Osteoblast (primary cell): ENCODE measurements around the gene NPBWR2. TPM values are rescaled to one million over a fixed set of nuclear protein-coding genes. Genes with fewer than 3 reads are reported as not detected.

Experiments
- DNase-seq: peaks from one replicate; pipeline ENCODE4 v3.0.0; 2011; ENCODE audit warnings: low spot score, mixed read lengths; ENCODE audit not compliant: insufficient read length; ENCODE audit errors: missing footprints
- H2AFZ ChIP-seq: 2 replicates; pipeline ENCODE4 v1.6.0; 2011; ENCODE audit warnings: mild to moderate bottlenecking, low read length
- H3K27ac ChIP-seq: 2 replicates; pipeline ENCODE4 v1.5.1; 2011; ENCODE audit warnings: mild to moderate bottlenecking, low read depth, low read length, moderate library complexity
- H3K27me3 ChIP-seq: 2 replicates; pipeline ENCODE4 v1.6.0; 2012; ENCODE audit warnings: mild to moderate bottlenecking, control low read depth, inconsistent platforms, low read length, moderate library complexity; ENCODE audit not compliant: insufficient read depth
- H3K36me3 ChIP-seq: 2 replicates; pipeline ENCODE4 v1.5.1; 2011; ENCODE audit warnings: mild to moderate bottlenecking, low read length, control low read depth, moderate library complexity; ENCODE audit not compliant: insufficient read depth
- H3K4me1 ChIP-seq: 2 replicates; pipeline ENCODE4 v1.5.1; 2011; ENCODE audit warnings: mild to moderate bottlenecking, low read length, control low read depth, moderate library complexity; ENCODE audit not compliant: insufficient read depth
- H3K4me2 ChIP-seq: 2 replicates; pipeline ENCODE4 v1.6.0; 2011; ENCODE audit warnings: mild to moderate bottlenecking, low read length; ENCODE audit not compliant: insufficient read depth
- H3K4me3 ChIP-seq: fragments of 200-600 bp; sonication (generic); 3 replicates; pipeline ENCODE4 v1.5.1; 2012; ENCODE audit warnings: mild to moderate bottlenecking, low read length, inconsistent platforms; ENCODE audit not compliant: insufficient read depth
- H3K79me2 ChIP-seq: 2 replicates; pipeline ENCODE4 v1.6.0; 2012; ENCODE audit warnings: mild to moderate bottlenecking, low read length, control low read depth, inconsistent platforms; ENCODE audit not compliant: insufficient read depth
- H3K9me3 ChIP-seq: 2 replicates; pipeline ENCODE4 v1.5.1; 2011; ENCODE audit warnings: low read depth, low read length, control low read depth
- H4K20me1 ChIP-seq: 2 replicates; pipeline ENCODE4 v1.6.0; 2012; ENCODE audit warnings: mild to moderate bottlenecking, low read length, control low read depth; ENCODE audit not compliant: insufficient read depth
- total RNA-seq: library from RNA; depleted of rRNA; stranded (reverse); fragments of >200 nt; gene quantifications from 2 replicates; pipeline ENCODE4 v1.2.3, GENCODE V29; 2012
- TF ChIP-seq, protein P1 (sequence below): IDR thresholded peaks from 2 replicates; pipeline ENCODE4 v1.5.1; 2011; ENCODE audit warnings: mild to moderate bottlenecking, low read depth, low read length, moderate library complexity; ENCODE audit errors: extremely low read depth

Gene NPBWR2
- total RNA-seq, 1 donor, result not detected

DNA sequence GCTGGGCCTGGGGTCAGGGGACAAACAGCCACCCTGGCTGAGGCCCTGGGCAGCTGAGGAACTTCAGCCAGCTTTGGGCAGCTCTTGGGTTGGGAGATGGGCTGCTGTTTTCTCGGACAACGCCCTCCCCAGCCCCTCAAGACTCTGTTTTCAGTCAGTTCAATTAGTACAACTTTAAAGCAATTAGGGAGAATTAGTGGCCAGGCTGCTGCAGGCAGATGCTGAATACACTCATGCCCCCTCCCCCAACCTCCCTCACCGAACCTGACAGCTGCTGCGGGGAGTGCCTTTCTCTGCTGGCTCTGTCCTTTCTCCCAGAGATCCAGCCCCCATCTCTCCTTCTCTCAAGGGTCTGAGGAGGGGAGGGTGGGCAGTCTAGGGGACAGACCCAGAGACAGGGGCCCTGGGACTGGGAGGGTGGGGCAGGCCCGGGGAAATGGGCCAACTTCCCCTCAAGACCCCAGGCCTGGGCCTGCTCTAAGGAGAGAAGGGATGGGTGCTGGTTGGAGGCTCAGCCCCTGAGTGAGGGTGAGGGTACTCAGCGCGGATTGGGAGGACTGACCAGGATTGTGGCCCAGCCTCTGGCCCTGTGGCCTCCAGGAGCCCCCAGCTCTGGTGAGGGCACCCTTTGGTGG lies 39.1 kb upstream of the NPBWR2 start:
- H3K79me2 ChIP-seq, result no peaks in the 10 kb centered on the region
- TF ChIP-seq, protein P1, sequence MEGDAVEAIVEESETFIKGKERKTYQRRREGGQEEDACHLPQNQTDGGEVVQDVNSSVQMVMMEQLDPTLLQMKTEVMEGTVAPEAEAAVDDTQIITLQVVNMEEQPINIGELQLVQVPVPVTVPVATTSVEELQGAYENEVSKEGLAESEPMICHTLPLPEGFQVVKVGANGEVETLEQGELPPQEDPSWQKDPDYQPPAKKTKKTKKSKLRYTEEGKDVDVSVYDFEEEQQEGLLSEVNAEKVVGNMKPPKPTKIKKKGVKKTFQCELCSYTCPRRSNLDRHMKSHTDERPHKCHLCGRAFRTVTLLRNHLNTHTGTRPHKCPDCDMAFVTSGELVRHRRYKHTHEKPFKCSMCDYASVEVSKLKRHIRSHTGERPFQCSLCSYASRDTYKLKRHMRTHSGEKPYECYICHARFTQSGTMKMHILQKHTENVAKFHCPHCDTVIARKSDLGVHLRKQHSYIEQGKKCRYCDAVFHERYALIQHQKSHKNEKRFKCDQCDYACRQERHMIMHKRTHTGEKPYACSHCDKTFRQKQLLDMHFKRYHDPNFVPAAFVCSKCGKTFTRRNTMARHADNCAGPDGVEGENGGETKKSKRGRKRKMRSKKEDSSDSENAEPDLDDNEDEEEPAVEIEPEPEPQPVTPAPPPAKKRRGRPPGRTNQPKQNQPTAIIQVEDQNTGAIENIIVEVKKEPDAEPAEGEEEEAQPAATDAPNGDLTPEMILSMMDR, result no peak
- no peaks in the 10 kb centered on the region for H3K4me1 ChIP-seq
- no peak overlapping the region for H3K27ac ChIP-seq
- H3K4me3 ChIP-seq, result no peak overlapping the region
- H3K36me3 ChIP-seq, result no peaks in the 10 kb centered on the region
- H2AFZ ChIP-seq, result no peak overlapping the region
- DNase-seq, result peak; percentile 69
- peaks cover 6% of the 10 kb centered on the region for H3K27me3 ChIP-seq
- H3K9me3 ChIP-seq, result peaks cover 7% of the 10 kb centered on the region
- H4K20me1 ChIP-seq, result peaks cover 4% of the 10 kb centered on the region
- no peak overlapping the region for H3K4me2 ChIP-seq

DNA sequence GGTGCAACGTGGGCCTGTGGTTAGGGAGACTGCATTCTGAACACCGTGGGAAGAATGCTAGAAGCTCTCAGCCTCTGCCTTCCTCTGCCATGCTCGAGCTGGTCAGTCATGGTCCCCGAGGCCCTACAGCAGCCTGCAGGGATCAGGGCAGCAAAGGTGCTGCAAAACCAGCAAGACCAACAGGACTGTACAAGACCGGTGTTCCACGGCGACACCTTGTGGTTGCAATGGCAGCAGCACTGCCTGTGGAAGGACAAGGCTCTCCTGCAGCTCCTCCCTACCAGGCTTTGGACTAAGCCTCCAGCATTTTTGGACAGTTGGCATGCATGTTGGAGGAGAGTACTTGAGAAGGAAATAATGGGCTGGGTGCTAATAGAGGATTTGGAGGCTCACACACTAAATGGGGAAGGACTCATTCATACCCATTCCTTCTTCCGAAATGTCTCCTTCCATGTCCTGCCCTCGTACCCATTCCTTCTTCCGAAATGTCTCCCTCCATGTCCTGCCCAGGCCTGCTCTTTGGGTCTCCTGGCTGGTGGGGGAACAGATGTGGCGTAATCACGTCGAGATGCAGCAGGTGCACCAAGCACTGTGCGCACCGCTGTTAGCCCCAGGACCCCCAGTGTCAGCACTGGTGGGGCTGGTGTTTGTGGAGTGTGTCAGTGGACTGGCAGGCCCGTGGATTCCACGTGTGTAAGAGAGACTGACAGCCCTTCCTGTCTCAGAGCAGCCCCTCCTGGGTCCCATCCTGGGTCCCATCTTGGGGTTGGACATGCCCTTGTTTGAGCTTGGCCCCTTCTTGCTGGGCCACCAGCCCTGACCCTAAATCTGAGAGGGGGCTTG lies 38.3 kb upstream of the NPBWR2 start:
- H3K36me3 ChIP-seq, result no peaks in the 10 kb centered on the region
- no peak overlapping the region for H2AFZ ChIP-seq
- H3K4me1 ChIP-seq, result no peaks in the 10 kb centered on the region

DNA sequence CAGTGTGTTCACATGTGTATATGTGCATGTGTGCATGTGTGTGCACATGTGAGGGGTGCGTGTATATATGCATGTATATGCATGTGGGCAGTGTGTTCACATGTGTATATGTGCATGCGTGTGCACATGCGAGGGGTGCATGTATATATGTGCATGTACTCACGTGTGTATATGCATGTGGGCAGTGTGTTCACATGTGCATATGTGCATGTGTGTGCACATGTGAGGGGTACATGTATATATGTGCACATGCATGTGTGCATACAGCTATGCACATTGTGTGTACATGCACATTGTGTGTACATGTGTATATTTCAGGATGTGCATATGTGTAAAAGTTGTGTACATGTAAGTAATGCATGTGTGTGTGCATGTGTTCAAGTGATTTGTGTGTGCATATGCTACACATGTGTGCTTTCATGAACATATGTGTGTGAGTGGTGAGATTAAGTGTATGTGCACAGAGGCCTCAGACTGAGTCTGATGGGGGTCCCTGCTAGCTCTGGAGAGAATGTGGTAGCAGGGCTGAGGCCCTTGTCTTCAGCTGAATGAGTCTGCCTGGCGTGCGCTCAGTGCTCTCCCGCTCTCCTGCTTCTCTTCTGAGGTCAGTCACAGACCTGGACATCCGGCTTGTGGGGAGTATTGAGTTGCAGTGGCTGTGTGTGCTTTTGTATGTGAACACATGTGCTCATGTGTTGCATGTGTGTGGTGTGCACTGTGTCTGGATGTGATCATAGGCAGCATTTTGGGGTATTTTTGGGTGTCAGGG lies 37.0 kb upstream of the NPBWR2 start:
- no peaks in the 10 kb centered on the region for H3K36me3 ChIP-seq
- peak; percentile 21 for DNase-seq
- TF ChIP-seq, protein P1, result no peak
- H2AFZ ChIP-seq, result no peak overlapping the region
- no peaks in the 10 kb centered on the region for H4K20me1 ChIP-seq
- peaks cover 7% of the 10 kb centered on the region for H3K9me3 ChIP-seq
- H3K27ac ChIP-seq, result no peak overlapping the region
- no peaks in the 10 kb centered on the region for H3K4me1 ChIP-seq
- no peaks in the 10 kb centered on the region for H3K79me2 ChIP-seq
- H3K4me2 ChIP-seq, result no peak overlapping the region
- H3K27me3 ChIP-seq, result peaks cover 6% of the 10 kb centered on the region
- no peak overlapping the region for H3K4me3 ChIP-seq

More for the DNA sequence above, 38.3 kb upstream of the NPBWR2 start:
- peak; percentile 51 for DNase-seq
- TF ChIP-seq, protein P1, result no peak
- H3K4me2 ChIP-seq, result no peak overlapping the region
- no peaks in the 10 kb centered on the region for H3K79me2 ChIP-seq
- peaks cover 7% of the 10 kb centered on the region for H3K9me3 ChIP-seq
- peaks cover 4% of the 10 kb centered on the region for H4K20me1 ChIP-seq
- H3K27ac ChIP-seq, result no peak overlapping the region
- H3K27me3 ChIP-seq, result peaks cover 6% of the 10 kb centered on the region
- no peak overlapping the region for H3K4me3 ChIP-seq
